ENCODE measurements around the gene METTL25. TPM values are rescaled to one million over a fixed set of nuclear protein-coding genes. Genes with fewer than 3 reads are reported as not detected.

METTL25 gene
- polyA plus RNA-seq, 2 of the 4 experiments (the other 2 are of a cell fraction), result 3.8 to 6.3 TPM

DNA sequence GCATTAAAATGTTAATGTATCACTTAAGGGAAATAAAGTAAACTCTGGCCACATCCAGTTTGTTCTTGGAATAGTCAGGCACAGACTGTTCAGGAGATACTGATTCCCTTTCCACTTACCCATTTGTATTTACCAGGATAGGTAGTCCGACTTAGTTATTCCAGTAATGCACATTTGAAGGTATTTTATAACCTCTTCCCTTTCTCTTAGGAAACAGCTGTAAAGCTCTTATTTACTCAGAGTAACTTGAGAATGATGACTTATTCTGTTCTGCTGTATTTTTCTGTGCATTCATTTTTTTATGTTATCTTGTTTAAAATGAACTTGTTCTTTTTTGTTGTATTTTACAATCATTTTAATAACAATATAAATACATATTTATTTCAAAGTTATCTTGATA lies 78.0 kb downstream of the METTL25 start:
- 15% methylated on average over 1 of the region's 1 CpG for WGBS (ENCODE audit: missing lambda C conversion rate)
- POLR2A ChIA-PET, result no interaction called here
- no peak overlapping the region for H3K4me2 ChIP-seq

DNA sequence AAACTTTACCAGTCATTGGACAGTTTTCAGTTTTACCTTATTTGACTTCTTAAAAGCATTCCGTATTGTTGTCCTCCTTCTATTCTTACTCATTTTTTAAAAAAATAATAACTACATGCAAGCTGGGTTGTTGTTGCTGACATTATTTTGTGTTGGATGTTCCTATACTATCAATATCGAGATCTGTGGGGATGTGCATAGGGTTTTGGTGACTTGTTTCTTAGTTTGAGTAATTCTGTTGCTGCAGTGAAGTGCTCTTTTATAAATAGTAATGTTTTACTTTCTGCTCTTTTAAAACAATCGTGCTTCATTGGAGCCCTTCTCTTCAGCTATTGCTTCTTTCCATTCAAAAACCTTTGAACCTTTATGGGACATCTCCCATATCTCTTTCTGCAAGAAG lies 79.4 kb downstream of the METTL25 start:
- POLR2A ChIA-PET, result no interaction called here
- ATAC-seq, result no peak
- H3K9me3 ChIP-seq, result no peaks in the 10 kb centered on the region
- no peak for FAIRE-seq
- no peak overlapping the region for H3K4me2 ChIP-seq
- no peak for DNase-seq (ENCODE audit: low read depth in 1 of 2, low spot score in 1 of 2)
- H3K4me1 ChIP-seq, result no peaks in the 10 kb centered on the region
- CTCF ChIA-PET, result interaction anchor here (2.4 kb wide), 1 partner anchor 11 kb away, joined by 7 read pairs; no protein-coding TSS in a partner anchor
- 71% methylated on average over 3 of the region's 3 CpGs for WGBS (ENCODE audit: missing lambda C conversion rate)
- H3K4me3 ChIP-seq, result no peak overlapping the region
- no peak overlapping the region for H3K27ac ChIP-seq
- TF ChIP-seq SREBF2 (IDR thresholded peaks at IDR 0.05), result no peak
- TF ChIP-seq HDAC2 (IDR thresholded peaks at IDR 0.05), result no peak
- no peak for TF ChIP-seq KDM5A (IDR thresholded peaks at IDR 0.05)
- no peak for TF ChIP-seq FOSL2 (IDR thresholded peaks at IDR 0.05)
- no peak for TF ChIP-seq FOSL2 (CRISPR knock-in tag; IDR thresholded peaks at IDR 0.05)
- TF ChIP-seq, protein P1, sequence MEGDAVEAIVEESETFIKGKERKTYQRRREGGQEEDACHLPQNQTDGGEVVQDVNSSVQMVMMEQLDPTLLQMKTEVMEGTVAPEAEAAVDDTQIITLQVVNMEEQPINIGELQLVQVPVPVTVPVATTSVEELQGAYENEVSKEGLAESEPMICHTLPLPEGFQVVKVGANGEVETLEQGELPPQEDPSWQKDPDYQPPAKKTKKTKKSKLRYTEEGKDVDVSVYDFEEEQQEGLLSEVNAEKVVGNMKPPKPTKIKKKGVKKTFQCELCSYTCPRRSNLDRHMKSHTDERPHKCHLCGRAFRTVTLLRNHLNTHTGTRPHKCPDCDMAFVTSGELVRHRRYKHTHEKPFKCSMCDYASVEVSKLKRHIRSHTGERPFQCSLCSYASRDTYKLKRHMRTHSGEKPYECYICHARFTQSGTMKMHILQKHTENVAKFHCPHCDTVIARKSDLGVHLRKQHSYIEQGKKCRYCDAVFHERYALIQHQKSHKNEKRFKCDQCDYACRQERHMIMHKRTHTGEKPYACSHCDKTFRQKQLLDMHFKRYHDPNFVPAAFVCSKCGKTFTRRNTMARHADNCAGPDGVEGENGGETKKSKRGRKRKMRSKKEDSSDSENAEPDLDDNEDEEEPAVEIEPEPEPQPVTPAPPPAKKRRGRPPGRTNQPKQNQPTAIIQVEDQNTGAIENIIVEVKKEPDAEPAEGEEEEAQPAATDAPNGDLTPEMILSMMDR (IDR thresholded peaks at IDR 0.05), result no peak
- TF ChIP-seq EP300 (IDR thresholded peaks at IDR 0.05), result no peak
- TF ChIP-seq NPAS2 (CRISPR knock-in tag; IDR thresholded peaks at IDR 0.05; ENCODE audit: borderline replicate concordance), result no peak
- TF ChIP-seq HMGXB4 (CRISPR knock-in tag; IDR thresholded peaks at IDR 0.05; ENCODE audit: borderline replicate concordance), result no peak
- no peak for TF ChIP-seq POLR2AphosphoS2 (conservative IDR thresholded peaks at IDR 0.05; ENCODE audit: low read length)
- no peak for TF ChIP-seq BCL3 (IDR thresholded peaks at IDR 0.05)
- no peak for TF ChIP-seq ELK1 (IDR thresholded peaks at IDR 0.05; ENCODE audit: low read depth, low read length)
- no peak for TF ChIP-seq MAX (IDR thresholded peaks at IDR 0.05)
- TF ChIP-seq REST (IDR thresholded peaks at IDR 0.05), result no peak
- no peak for TF ChIP-seq FOSB (CRISPR knock-in tag; IDR thresholded peaks at IDR 0.05)
- no peak for TF ChIP-seq CHD2 (IDR thresholded peaks at IDR 0.05; ENCODE audit: low read length, partially characterized antibody)
- TF ChIP-seq EHMT2 (IDR thresholded peaks at IDR 0.05; ENCODE audit: low read depth), result no peak
- TF ChIP-seq EHF (CRISPR knock-in tag; IDR thresholded peaks at IDR 0.05), result no peak
- no peak for TF ChIP-seq PBX3 (IDR thresholded peaks at IDR 0.05)
- no peak for TF ChIP-seq NR3C1 (IDR thresholded peaks at IDR 0.05)
- no peak for TF ChIP-seq MAZ (IDR thresholded peaks at IDR 0.05; ENCODE audit: borderline replicate concordance, low read depth, low read length)

More for the DNA sequence above, 78.0 kb downstream of the METTL25 start:
- no peak for DNase-seq (ENCODE audit: low read depth in 1 of 2, low spot score in 1 of 2)
- FAIRE-seq, result no peak
- Histone ChIP-seq H3K4me3 (no peak overlapping the region), H3K27ac (no peak overlapping the region), H3K9me3 (no peaks in the 10 kb centered on the region), H3K4me1 (no peaks in the 10 kb centered on the region)
- CTCF ChIA-PET, result interaction anchor here (1.0 kb wide), 1 partner anchor 10 kb away, joined by 3 read pairs; no protein-coding TSS in a partner anchor
- TF ChIP-seq KDM1A (IDR thresholded peaks at IDR 0.05; ENCODE audit: low read depth) (no peak), CBX2 (IDR thresholded peaks at IDR 0.05; ENCODE audit: borderline replicate concordance, low read depth) (no peak)
- no peak for ATAC-seq

Measured in A549 (cell line).